CD4-positive, alpha-beta T cell (primary cell): ENCODE data around the gene MYO5A. TPM values are rescaled to one million over a fixed set of nuclear protein-coding genes. Genes with fewer than 3 reads are reported as not detected.

ENCODE experiments used
- ATAC-seq: fragments of 200-7000 bp; cut with Tn5 transposase; one replicate; pipeline ENCODE4 v1.10.0; 2022; ENCODE audit warnings: mild to moderate bottlenecking; ENCODE audit not compliant: poor library complexity
- CTCF ChIA-PET: fragments of 350-600 bp; sonication (Branson Sonifier 250); formaldehyde crosslinking; loops from one replicate; lab custom pipeline; 2021; ENCODE audit warnings: antibody characterized with exemption, inconsistent platforms; lab: Charles Lee
- POLR2A ChIA-PET: fragments of 350-600 bp; sonication (Branson Sonifier 250); formaldehyde crosslinking; loops from one replicate; lab custom pipeline; 2021; ENCODE audit warnings: antibody characterized with exemption, inconsistent platforms; lab: Charles Lee
- DNase-seq, 14 experiments: peaks; one replicate each; pipeline ENCODE4 v3.0.0-alpha.2; 2013 to 2020; ENCODE audit warnings: mixed read lengths in 2 of 14
- H3K27ac ChIP-seq, 2 donors: one replicate each; pipeline versions ENCODE4 v1.5.1 to v1.7.0; 2013; ENCODE audit warnings: low read length in 2 of 2, low read depth in 1 of 2, mild to moderate bottlenecking in 1 of 2
- H3K27me3 ChIP-seq, 2 experiments: 1 replicate in 1 of 2; 2 replicates in 1 of 2; pipeline versions ENCODE4 v1.6.1 to v1.7.0; 2013; ENCODE audit warnings: low read length in 2 of 2, control low read depth in 1 of 2, mild to moderate bottlenecking in 1 of 2, moderate library complexity in 1 of 2; ENCODE audit not compliant: insufficient read depth in 2 of 2, control insufficient read depth in 1 of 2
- H3K36me3 ChIP-seq: one replicate; pipeline ENCODE4 v1.6.1; 2013; ENCODE audit warnings: low read length, control low read depth; ENCODE audit not compliant: insufficient read depth
- H3K4me1 ChIP-seq: one replicate; pipeline ENCODE4 v1.6.1; 2013; ENCODE audit warnings: low read length, control low read depth; ENCODE audit not compliant: insufficient read depth
- H3K4me3 ChIP-seq: one replicate; pipeline ENCODE4 v1.5.1; 2013; ENCODE audit warnings: mild to moderate bottlenecking, low read length, moderate library complexity
- H3K9me3 ChIP-seq, 2 experiments: 1 replicate in 1 of 2; 2 replicates in 1 of 2; pipeline versions ENCODE4 v1.6.1 to v1.7.0; 2013; ENCODE audit warnings: low read length in 2 of 2, mild to moderate bottlenecking in 2 of 2, control low read depth in 1 of 2, moderate library complexity in 1 of 2; ENCODE audit not compliant: control insufficient read depth in 1 of 2, insufficient read depth in 1 of 2
- H3K27ac Mint-ChIP-seq: one replicate; pipeline ENCODE4 v1.8.0; 2020; ENCODE audit warnings: mixed read lengths
- H3K27me3 Mint-ChIP-seq: one replicate; pipeline ENCODE4 v1.8.0; 2021; ENCODE audit warnings: mixed read lengths
- H3K36me3 Mint-ChIP-seq: one replicate; pipeline ENCODE4 v1.8.0; 2021; ENCODE audit warnings: low read depth, mixed read lengths
- H3K4me1 Mint-ChIP-seq: one replicate; pipeline ENCODE4 v1.8.0; 2021; ENCODE audit warnings: low read depth, mixed read lengths
- H3K4me3 Mint-ChIP-seq: one replicate; pipeline ENCODE4 v1.8.0; 2020; ENCODE audit warnings: mild to moderate bottlenecking, mixed read lengths
- H3K9me3 Mint-ChIP-seq: one replicate; pipeline ENCODE4 v1.8.0; 2020; ENCODE audit warnings: mixed read lengths
- CTCF ChIP-seq: fragments of 200-600 bp; IDR thresholded peaks from one replicate; pipeline ENCODE4 v1.8.0; 2022; ENCODE audit warnings: antibody characterized with exemption, mild to moderate bottlenecking
- intact Hi-C, 2 experiments: fragments of 100-400 bp; cut with DNase I in 1 of 2; cut with micrococcal nuclease in 1 of 2; formaldehyde crosslinking; loops; one replicate each; pipeline versions ENCODE4 v1.15.1 to v1.9.0; 2023 to 2025; cut with DNase I, micrococcal nuclease
- total RNA-seq, 174 experiments: library from RNA in 2 of 174; stranded (reverse) in 2 of 174; gene quantifications; one replicate each; pipeline ENCODE4 v1.2.3 and lab custom pipeline; 2021 to 2026

Gene MYO5A
- total RNA-seq, 2 experiments from 2014 or later, result 25.5 TPM

- H3K27me3 Mint-ChIP-seq, result no peaks in the 10 kb centered on the region
- Histone ChIP-seq H3K36me3 (no peaks in the 10 kb centered on the region), H3K9me3 (no peaks in the 10 kb centered on the region), H3K27me3 (no peaks in the 10 kb centered on the region), H3K27ac (no peak overlapping the region), H3K4me3 (no peak overlapping the region), H3K4me1 (peaks cover 7% of the 10 kb centered on the region)
- no peak for TF ChIP-seq CTCF
- DNase-seq (no peak), ATAC-seq (no peak)
- CTCF ChIA-PET, result interaction anchor here (3.0 kb wide), 1 partner anchor 13 kb away, joined by 10 read pairs; no protein-coding TSS in a partner anchor
- H3K4me3 Mint-ChIP-seq, result no peak overlapping the region
- POLR2A ChIA-PET, result no interaction called here
- H3K36me3 Mint-ChIP-seq, result no peaks in the 10 kb centered on the region
- no peak overlapping the region for H3K27ac Mint-ChIP-seq
- intact Hi-C loops, result no loop called here
- peaks cover 43% of the 10 kb centered on the region for H3K4me1 Mint-ChIP-seq
- no peaks in the 10 kb centered on the region for H3K9me3 Mint-ChIP-seq
Measured at GRCh38 chr15:52496175-52496574, 32.5 kb downstream of the MYO5A start.

- no peak for TF ChIP-seq CTCF
- ChIA-PET POLR2A (interaction anchor here (1.3 kb wide), 1 partner anchor 74 kb away, joined by 3 read pairs; the partner anchor contains the start of gene ARPP19), CTCF (interaction anchor here (3.0 kb wide), 1 partner anchor 14 kb away, joined by 10 read pairs; no protein-coding TSS in a partner anchor)
- H3K27me3 Mint-ChIP-seq, result no peaks in the 10 kb centered on the region
- H3K4me1 ChIP-seq, result peaks cover 8% of the 10 kb centered on the region
- H3K27ac Mint-ChIP-seq, result no peak overlapping the region
- no peaks in the 10 kb centered on the region for H3K36me3 Mint-ChIP-seq
- H3K27ac ChIP-seq, result no peak overlapping the region
- H3K9me3 ChIP-seq, result no peaks in the 10 kb centered on the region
- H3K9me3 Mint-ChIP-seq, result no peaks in the 10 kb centered on the region
- H3K4me3 Mint-ChIP-seq, result no peak overlapping the region
- H3K27me3 ChIP-seq, result no peaks in the 10 kb centered on the region
- intact Hi-C loops, result loop anchor here in 1 of 2 experiments (1.0 kb wide), 1 partner anchor 10 kb away; no protein-coding TSS in a partner anchor
- ATAC-seq (no peak), DNase-seq (no peak)
- H3K4me1 Mint-ChIP-seq, result peaks cover 49% of the 10 kb centered on the region
- no peak overlapping the region for H3K4me3 ChIP-seq
- H3K36me3 ChIP-seq, result no peaks in the 10 kb centered on the region
Measured at GRCh38 chr15:52495125-52495524, 33.6 kb downstream of the MYO5A start.

- H3K36me3 ChIP-seq, result no peaks in the 10 kb centered on the region
- ATAC-seq (no peak), DNase-seq (no peak)
- TF ChIP-seq CTCF, result no peak
- H3K27ac ChIP-seq, result no peak overlapping the region
- peaks cover 19% of the 10 kb centered on the region for H3K4me1 ChIP-seq
- no peak overlapping the region for H3K4me3 Mint-ChIP-seq
- H3K36me3 Mint-ChIP-seq, result no peaks in the 10 kb centered on the region
- intact Hi-C loops, result loop anchor here in 1 of 2 experiments (2.0 kb wide), 1 partner anchor 17 kb away; no protein-coding TSS in a partner anchor
- H3K27me3 ChIP-seq, result no peaks in the 10 kb centered on the region
- H3K27me3 Mint-ChIP-seq, result no peaks in the 10 kb centered on the region
- H3K4me1 Mint-ChIP-seq, result peaks cover 53% of the 10 kb centered on the region
- ChIA-PET CTCF (interaction anchor here (3.0 kb wide), 1 partner anchor 15 kb away, joined by 10 read pairs; no protein-coding TSS in a partner anchor), POLR2A (no interaction called here)
- no peak overlapping the region for H3K27ac Mint-ChIP-seq
- H3K9me3 ChIP-seq, result no peaks in the 10 kb centered on the region
- no peaks in the 10 kb centered on the region for H3K9me3 Mint-ChIP-seq
- H3K4me3 ChIP-seq, result no peak overlapping the region
Measured at GRCh38 chr15:52493968-52494367, 34.7 kb downstream of the MYO5A start.
